ENCODE measurements around the gene CRYAB.

GRCh38 chr11:111935317-111936039 lies 23.9 kb upstream of the CRYAB start:
- no peak for TF ChIP-seq CHD2 (IDR thresholded peaks at IDR 0.05; ENCODE audit: low read length, partially characterized antibody)
- TF ChIP-seq RFX5 (IDR thresholded peaks at IDR 0.05; ENCODE audit: low read length), result no peak
- TF ChIP-seq, protein P1, sequence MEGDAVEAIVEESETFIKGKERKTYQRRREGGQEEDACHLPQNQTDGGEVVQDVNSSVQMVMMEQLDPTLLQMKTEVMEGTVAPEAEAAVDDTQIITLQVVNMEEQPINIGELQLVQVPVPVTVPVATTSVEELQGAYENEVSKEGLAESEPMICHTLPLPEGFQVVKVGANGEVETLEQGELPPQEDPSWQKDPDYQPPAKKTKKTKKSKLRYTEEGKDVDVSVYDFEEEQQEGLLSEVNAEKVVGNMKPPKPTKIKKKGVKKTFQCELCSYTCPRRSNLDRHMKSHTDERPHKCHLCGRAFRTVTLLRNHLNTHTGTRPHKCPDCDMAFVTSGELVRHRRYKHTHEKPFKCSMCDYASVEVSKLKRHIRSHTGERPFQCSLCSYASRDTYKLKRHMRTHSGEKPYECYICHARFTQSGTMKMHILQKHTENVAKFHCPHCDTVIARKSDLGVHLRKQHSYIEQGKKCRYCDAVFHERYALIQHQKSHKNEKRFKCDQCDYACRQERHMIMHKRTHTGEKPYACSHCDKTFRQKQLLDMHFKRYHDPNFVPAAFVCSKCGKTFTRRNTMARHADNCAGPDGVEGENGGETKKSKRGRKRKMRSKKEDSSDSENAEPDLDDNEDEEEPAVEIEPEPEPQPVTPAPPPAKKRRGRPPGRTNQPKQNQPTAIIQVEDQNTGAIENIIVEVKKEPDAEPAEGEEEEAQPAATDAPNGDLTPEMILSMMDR (IDR thresholded peaks at IDR 0.05), result no peak
- TF ChIP-seq SMC3 (IDR thresholded peaks at IDR 0.05; ENCODE audit: low read depth, low read length), result no peak
- TF ChIP-seq SIN3A (IDR thresholded peaks at IDR 0.05; ENCODE audit: borderline replicate concordance, low read depth, low read length), result no peak
- TF ChIP-seq MAX (IDR thresholded peaks at IDR 0.05; ENCODE audit: low read depth), result no peak
- no peak for TF ChIP-seq EP300 (IDR thresholded peaks at IDR 0.05; ENCODE audit: borderline replicate concordance in 1 of 2, low read depth in 1 of 2, low read length in 1 of 2)
